Brain microvascular endothelial cell (primary cell): ENCODE measurements around the gene RAMP3.
"Not testable (repeated sequence)": the region's sequence is repeated elsewhere in the genome, so short reads cannot be mapped to it uniquely, and the experiment has no call there.

ENCODE experiments used
- DNase-seq: peaks from one replicate; pipeline ENCODE4 v3.0.0-alpha.2; 2020
- H3K27ac ChIP-seq: fragments of 250-450 bp; sonication (Bioruptor Pico); 2 replicates; pipeline ENCODE4 v1.5.1; 2020; ENCODE audit warnings: mild to moderate bottlenecking, moderate library complexity
- H3K27me3 ChIP-seq: fragments of 250-450 bp; sonication (Bioruptor Pico); replicated peaks from 2 replicates; pipeline ENCODE4 v1.5.1; 2020; ENCODE audit warnings: mild to moderate bottlenecking
- H3K36me3 ChIP-seq: fragments of 250-450 bp; sonication (Bioruptor Pico); replicated peaks from 2 replicates; pipeline ENCODE4 v1.5.1; 2020; ENCODE audit warnings: mild to moderate bottlenecking
- H3K4me3 ChIP-seq: 2 replicates; pipeline ENCODE4 v1.5.1; 2011; ENCODE audit warnings: low read depth, mild to moderate bottlenecking, control low read depth, low read length, moderate library complexity
- in situ Hi-C: cut with HindIII; loops from 2 replicates; pipeline ENCODE4 v1.10.0; 2017; ENCODE audit warnings: low sequenced_read_pairs, low pct_ligation_motif_present
- TF ChIP-seq, protein P1 (sequence below): IDR thresholded peaks from 2 replicates; pipeline ENCODE4 v1.5.1; 2011; ENCODE audit warnings: low read depth, mild to moderate bottlenecking, moderate library complexity, low read length, control low read depth, inconsistent platforms; ENCODE audit errors: missing control alignments

Gene RAMP3

DNA sequence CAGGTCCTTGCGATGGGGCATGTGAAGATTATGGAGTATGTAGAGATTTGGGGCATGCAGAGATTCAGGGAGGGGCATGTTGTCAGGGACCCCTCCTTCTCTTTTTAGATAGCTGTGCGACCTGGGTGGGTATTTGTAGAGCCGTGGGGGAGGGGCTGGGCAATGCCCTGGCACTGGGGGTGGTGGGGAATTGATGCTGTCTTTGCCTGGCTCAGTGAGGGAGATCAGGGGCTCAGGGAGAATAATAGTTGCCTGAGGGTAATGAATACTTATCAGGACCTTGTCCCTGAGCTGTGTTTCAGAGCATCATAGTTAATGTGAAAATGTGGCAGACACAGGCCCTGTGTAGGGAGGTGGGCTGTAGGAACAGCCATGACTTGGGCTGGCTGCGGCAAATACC lies 3.5 kb downstream of the RAMP3 start:
- in situ Hi-C loops: no loop called here
- no peak for DNase-seq
- TF ChIP-seq, protein P1, sequence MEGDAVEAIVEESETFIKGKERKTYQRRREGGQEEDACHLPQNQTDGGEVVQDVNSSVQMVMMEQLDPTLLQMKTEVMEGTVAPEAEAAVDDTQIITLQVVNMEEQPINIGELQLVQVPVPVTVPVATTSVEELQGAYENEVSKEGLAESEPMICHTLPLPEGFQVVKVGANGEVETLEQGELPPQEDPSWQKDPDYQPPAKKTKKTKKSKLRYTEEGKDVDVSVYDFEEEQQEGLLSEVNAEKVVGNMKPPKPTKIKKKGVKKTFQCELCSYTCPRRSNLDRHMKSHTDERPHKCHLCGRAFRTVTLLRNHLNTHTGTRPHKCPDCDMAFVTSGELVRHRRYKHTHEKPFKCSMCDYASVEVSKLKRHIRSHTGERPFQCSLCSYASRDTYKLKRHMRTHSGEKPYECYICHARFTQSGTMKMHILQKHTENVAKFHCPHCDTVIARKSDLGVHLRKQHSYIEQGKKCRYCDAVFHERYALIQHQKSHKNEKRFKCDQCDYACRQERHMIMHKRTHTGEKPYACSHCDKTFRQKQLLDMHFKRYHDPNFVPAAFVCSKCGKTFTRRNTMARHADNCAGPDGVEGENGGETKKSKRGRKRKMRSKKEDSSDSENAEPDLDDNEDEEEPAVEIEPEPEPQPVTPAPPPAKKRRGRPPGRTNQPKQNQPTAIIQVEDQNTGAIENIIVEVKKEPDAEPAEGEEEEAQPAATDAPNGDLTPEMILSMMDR: no peak
- Histone ChIP-seq H3K27ac (no peak overlapping the region), H3K36me3 (no peaks in the 10 kb centered on the region), H3K4me3 (no peak overlapping the region), H3K27me3 (peaks cover 22% of the 10 kb centered on the region)

DNA sequence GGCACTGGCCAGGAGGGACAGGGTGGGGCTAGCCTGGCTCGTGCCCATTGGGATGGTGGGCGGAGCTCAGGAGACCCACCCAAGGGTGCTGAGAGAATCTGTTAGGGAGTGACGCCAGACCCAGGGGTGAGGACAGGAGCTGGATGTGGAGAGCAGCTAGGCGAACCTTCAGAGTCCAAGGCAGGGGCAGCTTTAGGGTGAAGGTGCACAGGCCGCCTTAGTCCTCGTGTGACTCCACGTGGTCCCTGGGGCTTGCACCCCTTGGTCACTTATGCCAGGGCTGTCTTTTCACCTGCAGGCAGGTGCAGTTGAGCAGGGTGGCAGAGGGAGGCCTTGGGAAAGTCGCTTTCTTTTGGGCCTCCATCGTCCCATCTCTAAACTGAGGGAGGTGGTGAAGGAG lies 4.3 kb downstream of the RAMP3 start:
- Histone ChIP-seq H3K27ac (no peak overlapping the region), H3K36me3 (no peaks in the 10 kb centered on the region), H3K4me3 (no peak overlapping the region), H3K27me3 (peaks cover 19% of the 10 kb centered on the region)
- TF ChIP-seq, protein P1: no peak
- DNase-seq: no peak
- in situ Hi-C loops: no loop called here

DNA sequence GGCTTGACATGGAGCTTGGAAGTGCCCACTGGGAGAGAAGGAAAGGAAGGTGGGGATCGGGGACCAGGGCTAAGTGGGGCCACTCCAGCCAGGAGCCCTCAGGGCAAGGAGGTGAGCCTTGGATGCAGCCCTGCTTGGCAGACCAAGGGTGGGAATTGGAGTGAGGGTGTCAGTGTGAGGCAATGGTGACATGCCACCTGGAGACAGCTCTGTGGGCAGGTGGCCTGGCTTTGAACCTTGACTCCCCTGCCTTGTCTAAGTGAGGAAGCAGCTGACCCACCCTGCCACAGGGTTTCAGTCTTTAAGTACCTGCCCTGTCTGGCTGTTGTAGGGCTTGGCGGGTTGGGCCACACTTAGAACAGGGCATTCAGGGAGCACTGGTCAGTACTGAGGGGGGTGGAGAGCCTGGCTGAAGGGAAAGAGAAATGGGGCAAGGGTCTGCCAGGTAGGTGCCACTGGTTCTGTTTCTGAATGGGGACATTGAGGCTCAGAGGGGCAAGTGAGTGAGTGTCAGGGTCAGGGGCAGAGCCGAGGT lies 4.8 kb downstream of the RAMP3 start:
- DNase-seq: no peak
- H3K4me3 ChIP-seq: no peak overlapping the region
- in situ Hi-C loops: no loop called here
- peaks cover 14% of the 10 kb centered on the region for H3K27me3 ChIP-seq
- TF ChIP-seq, protein P1: no peak
- H3K36me3 ChIP-seq: no peaks in the 10 kb centered on the region
- no peak overlapping the region for H3K27ac ChIP-seq

DNA sequence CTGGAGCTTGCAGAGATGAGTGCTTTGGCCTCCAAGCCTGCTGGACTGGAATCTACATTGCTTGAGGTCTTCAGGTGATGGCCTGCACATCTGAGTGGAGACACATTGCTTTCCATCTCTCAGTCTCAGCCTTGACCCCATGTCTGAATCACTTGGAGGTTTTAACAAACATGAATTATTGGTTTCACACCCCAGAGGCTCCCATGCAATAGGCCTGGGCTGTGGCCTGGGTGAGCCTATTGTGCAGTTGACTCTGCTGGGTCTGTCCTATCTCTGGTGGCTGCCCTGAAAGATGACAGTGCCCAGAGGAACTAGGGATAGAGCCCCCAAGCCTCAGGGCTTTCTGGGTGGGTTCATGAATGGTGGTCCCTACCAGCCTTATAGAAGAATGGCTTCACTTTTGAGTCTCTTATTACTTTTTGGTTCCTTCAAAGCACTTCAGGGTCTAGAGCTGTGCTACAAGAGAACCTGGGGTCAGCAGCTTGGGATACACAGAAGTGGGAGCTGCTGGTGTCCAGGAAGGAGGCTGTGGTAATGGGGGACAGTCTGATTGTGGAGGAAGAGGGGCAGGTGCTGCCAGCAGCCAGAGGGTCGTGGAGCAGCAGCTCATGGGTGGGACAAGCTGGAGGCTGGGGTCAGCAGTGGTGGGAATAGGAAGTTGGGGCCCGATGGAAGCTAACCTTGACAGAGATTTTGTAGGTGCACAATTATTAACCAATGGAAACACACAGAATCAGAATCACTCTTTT lies 5.5 kb downstream of the RAMP3 start:
- in situ Hi-C loops: no loop called here
- TF ChIP-seq, protein P1: no peak
- no peak for DNase-seq

DNA sequence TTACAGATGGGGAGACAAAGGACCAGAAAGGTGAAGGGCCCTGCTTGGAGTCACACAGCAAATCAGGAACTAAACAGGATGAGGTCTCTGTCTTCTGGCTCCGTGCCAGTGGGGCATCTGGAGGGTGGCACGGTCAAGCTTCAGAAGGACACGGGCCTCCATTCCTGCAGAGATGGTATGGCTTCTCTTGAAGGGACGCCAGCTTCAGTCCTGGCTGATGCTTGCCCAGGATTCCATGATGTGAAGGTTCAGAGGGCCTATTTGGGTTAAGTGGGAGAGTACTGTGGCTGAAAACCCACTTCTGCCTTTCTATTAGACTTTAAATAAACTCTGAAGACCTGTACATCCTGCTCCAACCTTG lies 6.1 kb downstream of the RAMP3 start:
- no peaks in the 10 kb centered on the region for H3K36me3 ChIP-seq
- H3K4me3 ChIP-seq: no peak overlapping the region
- no peak for DNase-seq
- H3K27me3 ChIP-seq: peaks cover 4% of the 10 kb centered on the region
- H3K27ac ChIP-seq: no peak overlapping the region
- TF ChIP-seq, protein P1: no peak
- in situ Hi-C loops: no loop called here

More for the DNA sequence above, 5.5 kb downstream of the RAMP3 start:
- H3K27me3 ChIP-seq: peaks cover 10% of the 10 kb centered on the region
- H3K36me3 ChIP-seq: no peaks in the 10 kb centered on the region
- H3K4me3 ChIP-seq: no peak overlapping the region
- no peak overlapping the region for H3K27ac ChIP-seq

DNA sequence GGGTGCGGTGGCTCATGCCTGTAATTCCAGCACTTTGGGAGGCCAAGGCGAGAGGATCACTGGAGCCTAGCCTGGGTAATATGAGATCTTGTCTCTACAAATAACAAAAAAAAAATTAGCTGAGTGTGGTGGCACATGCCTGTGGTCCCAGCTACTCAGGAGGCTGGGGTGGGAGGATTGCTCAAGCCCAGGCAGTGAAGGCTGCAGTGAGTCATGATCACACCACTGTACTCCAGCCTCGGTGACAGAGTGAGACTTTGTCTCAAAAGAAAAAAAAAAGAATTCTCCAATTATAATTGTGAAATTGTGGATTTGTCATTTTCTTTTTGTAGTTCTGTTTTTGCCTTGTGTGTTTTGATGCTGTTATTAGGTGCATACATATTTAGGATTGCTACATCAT lies 6.7 kb downstream of the RAMP3 start:
- H3K4me3 ChIP-seq, DNase-seq, in situ Hi-C loops, H3K27me3 ChIP-seq, H3K36me3 ChIP-seq, H3K27ac ChIP-seq: not testable (repeated sequence)
